ENCODE measurements around the gene ADGRA3. TPM values are rescaled to one million over a fixed set of nuclear protein-coding genes. Genes with fewer than 3 reads are reported as not detected.
A peak's percentile ranks its signal among the peaks of the same experiment; 100 is the strongest.

The ADGRA3 gene
- total and polyA plus RNA-seq, 2 of the 13 experiments (the other 11 are each of a cell fraction or from before 2014, with no cell fraction given): 32.2 to 40.8 TPM

- TF ChIP-seq MAZ (IDR thresholded peaks at IDR 0.05; ENCODE audit: borderline replicate concordance, low read depth, low read length) (no peak), MAZ (CRISPR knock-in tag; IDR thresholded peaks at IDR 0.05; ENCODE audit: low read depth) (no peak), UBTF (CRISPR knock-in tag; IDR thresholded peaks at IDR 0.05) (no peak), GMEB1 (CRISPR knock-in tag; IDR thresholded peaks at IDR 0.05; ENCODE audit: borderline replicate concordance) (no peak), ZBTB7A (CRISPR knock-in tag; IDR thresholded peaks at IDR 0.05) (no peak), E2F5 (CRISPR knock-in tag; conservative IDR thresholded peaks at IDR 0.05) (no peak), ZNF639 (CRISPR knock-in tag; conservative IDR thresholded peaks at IDR 0.05) (no peak), CTCF (CRISPR knock-in tag; IDR thresholded peaks at IDR 0.05) (no peak), ZGPAT (CRISPR knock-in tag; IDR thresholded peaks at IDR 0.05) (peak; percentile 42; the same call in 1 of the 2 replicates), FOXA1 (IDR thresholded peaks at IDR 0.05) (no peak), FOXA1 (CRISPR knock-in tag; IDR thresholded peaks at IDR 0.05) (no peak), ZC3H13 (CRISPR knock-in tag; IDR thresholded peaks at IDR 0.05) (no peak), NPAS2 (CRISPR knock-in tag; IDR thresholded peaks at IDR 0.05; ENCODE audit: borderline replicate concordance) (no peak), NCOR1 (IDR thresholded peaks at IDR 0.05; ENCODE audit: borderline replicate concordance, low read length) (peak; percentile 56; the same call in 1 of the 2 replicates), TGIF2 (CRISPR knock-in tag; IDR thresholded peaks at IDR 0.05) (no peak), SETDB1 (CRISPR knock-in tag; IDR thresholded peaks at IDR 0.05; ENCODE audit: borderline replicate concordance) (no peak), TRIM22 (IDR thresholded peaks at IDR 0.05) (no peak), JARID2 (CRISPR knock-in tag; IDR thresholded peaks at IDR 0.05; ENCODE audit: insufficient replicate concordance) (no peak), ISL2 (CRISPR knock-in tag; IDR thresholded peaks at IDR 0.05) (peak; percentile 47; the same call in 1 of the 2 replicates)
Measured at GRCh38 chr4:22460266-22460665, 55.6 kb downstream of the ADGRA3 start (continued).
